Endothelial cell of umbilical vein (primary cell): Measurements from ENCODE around the gene NME7. TPM values are rescaled to one million over a fixed set of nuclear protein-coding genes. Genes with fewer than 3 reads are reported as not detected.

Experiments used
- BruUV-seq: library from RNA; stranded (reverse); fragments of 400-500 nt; replicated peaks from 2 replicates; lab custom pipeline; 2021; lab: Mats Ljungman, UMichigan
- CTCF ChIA-PET: fragments of 300-600, 350-600 bp; sonication (Branson Sonifier 250); formaldehyde crosslinking; loops from one replicate; lab custom pipeline; 2021; ENCODE audit warnings: antibody characterized with exemption, inconsistent platforms; lab: Charles Lee
- POLR2A ChIA-PET: fragments of 300-600, 350-600 bp; sonication (Branson Sonifier 250); formaldehyde crosslinking; loops from one replicate; lab custom pipeline; 2021; ENCODE audit warnings: antibody characterized with exemption, inconsistent platforms; lab: Charles Lee
- DNase-seq: peaks from one replicate; pipeline ENCODE4 v3.0.0-alpha.2; 2011; ENCODE audit warnings: low read depth, low spot score
- FAIRE-seq: peaks from 2 replicates; lab custom pipeline; 2011; peaks lifted over from hg19 to GRCh38; lab: Jason Lieb, UNC
- H2AFZ ChIP-seq: 2 replicates; pipeline ENCODE4 v1.6.0; 2012; ENCODE audit warnings: low read depth, low read length, control low read depth, inconsistent platforms
- H3K27ac ChIP-seq: 2 replicates; pipeline ENCODE4 v1.5.1; 2011; ENCODE audit warnings: low read depth, mild to moderate bottlenecking, control low read depth, low read length, moderate library complexity; ENCODE audit not compliant: insufficient read depth
- H3K27me3 ChIP-seq, 2 experiments: 2 replicates each; pipeline versions ENCODE4 v1.6.0 to v1.6.1; 2011; ENCODE audit warnings: low read length in 2 of 2, mixed read lengths in 1 of 2; ENCODE audit not compliant: control insufficient read depth in 2 of 2, insufficient read depth in 2 of 2
- H3K36me3 ChIP-seq, 2 experiments: 2 replicates in 1 of 2; 3 replicates in 1 of 2; pipeline ENCODE4 v1.5.1; 2011; ENCODE audit warnings: low read length in 2 of 2, mild to moderate bottlenecking in 1 of 2, moderate library complexity in 1 of 2; ENCODE audit not compliant: control insufficient read depth in 2 of 2, insufficient read depth in 2 of 2; ENCODE audit errors: extremely low read depth in 1 of 2
- H3K4me1 ChIP-seq: 3 replicates; pipeline ENCODE4 v1.5.1; 2011; ENCODE audit warnings: mild to moderate bottlenecking, low read length; ENCODE audit not compliant: control insufficient read depth, insufficient read depth; ENCODE audit errors: extremely low read depth
- H3K4me2 ChIP-seq: 2 replicates; pipeline ENCODE4 v1.6.1; 2011; ENCODE audit warnings: low read length, control low read depth, mixed read lengths; ENCODE audit not compliant: insufficient read depth
- H3K4me3 ChIP-seq, 3 experiments: fragments of 200-600 bp in 1 of 3; sonication (generic), shearing (Covaris generic) in 1 of 3; replicated peaks in 1 of 3; 2 replicates each; pipeline ENCODE4 v1.5.1; 2011 to 2016; ENCODE audit warnings: control low read depth in 3 of 3, low read length in 3 of 3, mild to moderate bottlenecking in 2 of 3, inconsistent platforms in 1 of 3, low read depth in 1 of 3, moderate library complexity in 1 of 3; ENCODE audit not compliant: insufficient read depth in 1 of 3
- H3K79me2 ChIP-seq: 2 replicates; pipeline ENCODE4 v1.6.0; 2012; ENCODE audit warnings: low read length, inconsistent platforms; ENCODE audit not compliant: control insufficient read depth, insufficient read depth
- H3K9ac ChIP-seq: replicated peaks from 2 replicates; pipeline ENCODE3; 2011; ENCODE audit warnings: low read length, control low read depth; ENCODE audit not compliant: insufficient read depth; ENCODE audit errors: extremely low read depth
- H3K9me1 ChIP-seq: replicated peaks from 3 replicates; pipeline ENCODE4 v1.6.0; 2011; ENCODE audit warnings: mild to moderate bottlenecking, low read length; ENCODE audit not compliant: control insufficient read depth, insufficient read depth; ENCODE audit errors: extremely low read depth
- H3K9me3 ChIP-seq: replicated peaks from 2 replicates; pipeline ENCODE4 v1.5.1; 2012; ENCODE audit warnings: low read length, inconsistent platforms; ENCODE audit not compliant: control insufficient read depth, insufficient read depth
- H4K20me1 ChIP-seq: replicated peaks from 2 replicates; pipeline ENCODE3; 2011; ENCODE audit warnings: mild to moderate bottlenecking, low read length; ENCODE audit not compliant: control insufficient read depth, insufficient read depth; ENCODE audit errors: extremely low read depth
- EZH2 ChIP-seq: IDR thresholded peaks from 2 replicates; pipeline ENCODE4 v1.6.1; 2012; ENCODE audit warnings: borderline replicate concordance, low read depth, mild to moderate bottlenecking, moderate library complexity, low read length, inconsistent platforms; ENCODE audit not compliant: severe bottlenecking
- FOS ChIP-seq: IDR thresholded peaks from 2 replicates; pipeline ENCODE4 v1.6.1; 2011; ENCODE audit warnings: mild to moderate bottlenecking, low read length, moderate library complexity, borderline replicate concordance; ENCODE audit not compliant: insufficient read depth
- GATA2 ChIP-seq: IDR thresholded peaks from 2 replicates; pipeline ENCODE4 v1.7.0; 2011; ENCODE audit warnings: low read depth, mild to moderate bottlenecking, moderate library complexity, mixed read lengths, low read length; ENCODE audit not compliant: insufficient read length, insufficient read depth
- JUN ChIP-seq: IDR thresholded peaks from 2 replicates; pipeline ENCODE4 v1.6.1; 2011; ENCODE audit warnings: borderline replicate concordance, low read depth; ENCODE audit not compliant: insufficient read length, insufficient read depth
- MYC ChIP-seq: IDR thresholded peaks from one replicate; pipeline ENCODE4 v1.6.1; 2011; ENCODE audit warnings: mild to moderate bottlenecking, low read depth, low read length
- POLR2A ChIP-seq: IDR thresholded peaks from 2 replicates; pipeline ENCODE4 v1.6.1; 2012; ENCODE audit warnings: low read depth, mild to moderate bottlenecking, control low read depth, low read length
- POLR2AphosphoS5 ChIP-seq: IDR thresholded peaks from 2 replicates; pipeline ENCODE4 v1.6.1; 2012; ENCODE audit warnings: low read depth, mild to moderate bottlenecking, control low read depth, low read length, moderate library complexity; ENCODE audit not compliant: insufficient read depth
- dilution Hi-C: fragments of 300-500 bp; cut with MboI; formaldehyde crosslinking; loops from one replicate; pipeline ENCODE4 v1.15.0; 2019; ENCODE audit warnings: low sequenced_read_pairs; ENCODE audit not compliant: extremely low pct_ligation_motif_present
- intact Hi-C: fragments of 100-400 bp; cut with micrococcal nuclease; formaldehyde crosslinking; loops from one replicate; pipeline ENCODE4 v1.10.0; 2022
- polyA plus RNA-seq, 4 experiments: library from polyadenylated mRNA; depleted of rRNA in 3 of 4; stranded (reverse) in 3 of 4; unstranded in 1 of 4; fragments of >200 nt; gene quantifications; 2 replicates each; pipeline versions ENCODE4 v1.2.1 to v1.2.3, GENCODE V29; 2011 to 2012; ENCODE audit warnings: missing spikeins in 1 of 4
- total RNA-seq: library from RNA; stranded (reverse); gene quantifications from 2 replicates; pipeline ENCODE4 v1.2.3, GENCODE V29; 2021
- TF ChIP-seq, protein P1 (sequence below): IDR thresholded peaks from 2 replicates; pipeline ENCODE4 v1.6.1; 2011; ENCODE audit not compliant: insufficient read depth, insufficient read length
- TF ChIP-seq, protein P2 (sequence below), 2 donors: IDR thresholded peaks; 1 replicate in 1 of 2; 2 replicates in 1 of 2; pipeline ENCODE4 v1.5.1; 2011; ENCODE audit warnings: low read length in 2 of 2, mild to moderate bottlenecking in 2 of 2, moderate library complexity in 2 of 2, control low read depth in 1 of 2, inconsistent platforms in 1 of 2, low read depth in 1 of 2; ENCODE audit not compliant: insufficient read depth in 1 of 2; ENCODE audit errors: extremely low read depth in 1 of 2

The NME7 gene
- total and polyA plus RNA-seq, 2 donors (not counting 3 experiments of a cell fraction or from before 2014, with no cell fraction given) = 16.5 to 25.3 TPM

DNA sequence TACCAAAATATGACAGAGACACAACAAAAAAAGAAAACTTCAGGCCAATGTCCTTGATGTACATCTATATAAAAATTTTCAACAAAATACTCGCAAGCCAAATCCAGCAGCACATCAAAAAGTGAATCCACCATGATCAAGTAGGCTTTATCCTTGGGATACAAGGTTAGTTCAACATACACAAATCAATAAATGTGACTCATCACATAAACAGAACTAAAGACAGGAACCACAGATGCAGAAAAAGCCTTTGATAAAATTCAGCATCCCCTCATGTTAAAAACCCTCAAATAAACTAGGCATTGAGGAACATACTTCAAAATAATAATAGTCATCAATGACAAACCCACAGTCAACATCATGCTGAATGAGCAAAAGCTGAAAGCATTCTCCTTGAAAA is 101.5 kb downstream of the NME7 start:
- POLR2A ChIA-PET = no interaction called here
- H3K36me3 ChIP-seq = no peaks in the 10 kb centered on the region
- BruUV-seq = no TSS peak

More for the DNA sequence above, 101.5 kb downstream of the NME7 start:
- intact Hi-C loops (no loop called here), dilution Hi-C loops (no loop called here)
- Histone ChIP-seq H3K4me3 (no peak overlapping the region), H3K9me3 (no peaks in the 10 kb centered on the region), H2AFZ (no peak overlapping the region), H3K4me1 (no peaks in the 10 kb centered on the region), H3K27me3 (no peaks in the 10 kb centered on the region), H3K9me1 (no peaks in the 10 kb centered on the region), H3K79me2 (no peaks in the 10 kb centered on the region), H4K20me1 (no peaks in the 10 kb centered on the region), H3K9ac (no peak overlapping the region), H3K27ac (no peak overlapping the region), H3K4me2 (no peak overlapping the region)
- FAIRE-seq (no peak), DNase-seq (no peak)
- no peak for TF ChIP-seq MYC
- TF ChIP-seq, protein P1, sequence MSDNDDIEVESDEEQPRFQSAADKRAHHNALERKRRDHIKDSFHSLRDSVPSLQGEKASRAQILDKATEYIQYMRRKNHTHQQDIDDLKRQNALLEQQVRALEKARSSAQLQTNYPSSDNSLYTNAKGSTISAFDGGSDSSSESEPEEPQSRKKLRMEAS = no peak
- no peak for TF ChIP-seq JUN
- TF ChIP-seq GATA2 = no peak
- no peak for TF ChIP-seq POLR2A
- no peak for TF ChIP-seq POLR2AphosphoS5
- no peak for TF ChIP-seq FOS
- TF ChIP-seq EZH2 = no peak
- TF ChIP-seq, protein P2, sequence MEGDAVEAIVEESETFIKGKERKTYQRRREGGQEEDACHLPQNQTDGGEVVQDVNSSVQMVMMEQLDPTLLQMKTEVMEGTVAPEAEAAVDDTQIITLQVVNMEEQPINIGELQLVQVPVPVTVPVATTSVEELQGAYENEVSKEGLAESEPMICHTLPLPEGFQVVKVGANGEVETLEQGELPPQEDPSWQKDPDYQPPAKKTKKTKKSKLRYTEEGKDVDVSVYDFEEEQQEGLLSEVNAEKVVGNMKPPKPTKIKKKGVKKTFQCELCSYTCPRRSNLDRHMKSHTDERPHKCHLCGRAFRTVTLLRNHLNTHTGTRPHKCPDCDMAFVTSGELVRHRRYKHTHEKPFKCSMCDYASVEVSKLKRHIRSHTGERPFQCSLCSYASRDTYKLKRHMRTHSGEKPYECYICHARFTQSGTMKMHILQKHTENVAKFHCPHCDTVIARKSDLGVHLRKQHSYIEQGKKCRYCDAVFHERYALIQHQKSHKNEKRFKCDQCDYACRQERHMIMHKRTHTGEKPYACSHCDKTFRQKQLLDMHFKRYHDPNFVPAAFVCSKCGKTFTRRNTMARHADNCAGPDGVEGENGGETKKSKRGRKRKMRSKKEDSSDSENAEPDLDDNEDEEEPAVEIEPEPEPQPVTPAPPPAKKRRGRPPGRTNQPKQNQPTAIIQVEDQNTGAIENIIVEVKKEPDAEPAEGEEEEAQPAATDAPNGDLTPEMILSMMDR (IDR thresholded peaks at IDR 0.05; ENCODE audit: extremely low read depth in 1 of 2, insufficient read depth in 1 of 2, low read depth in 1 of 2, low read length in 2 of 2) = no peak
- CTCF ChIA-PET = no interaction called here
